Thyroid gland (tissue), 4 donors: ENCODE measurements around the gene ATG9A. TPM values are rescaled to one million over a fixed set of nuclear protein-coding genes. Genes with fewer than 3 reads are reported as not detected.

Source experiments
- DNase-seq, 2 donors: peaks; one replicate each; pipeline ENCODE4 v3.0.0-alpha.2; 2019
- H3K27ac ChIP-seq, 3 donors: fragments of 200-600 bp; sonication (generic); 1 replicate in 2 of 3; 2 replicates in 1 of 3; pipeline ENCODE4 v1.5.1; 2016 to 2019; ENCODE audit warnings: mild to moderate bottlenecking in 1 of 3, moderate library complexity in 1 of 3
- H3K27me3 ChIP-seq: fragments of 200-600 bp; sonication (generic); one replicate; pipeline ENCODE4 v1.5.1; 2019
- H3K36me3 ChIP-seq, 2 donors: fragments of 200-600 bp; sonication (generic); one replicate each; pipeline ENCODE4 v1.5.1; 2016 to 2019
- H3K4me1 ChIP-seq, 2 donors: fragments of 200-600 bp; sonication (generic); one replicate each; pipeline ENCODE4 v1.5.1; 2017 to 2019
- H3K4me3 ChIP-seq, 3 donors: fragments of 200-600 bp; sonication (generic); replicated peaks in 1 of 3; 1 replicate in 2 of 3; 2 replicates in 1 of 3; pipeline ENCODE4 v1.5.1; 2016; ENCODE audit warnings: mild to moderate bottlenecking in 1 of 3
- H3K9me3 ChIP-seq: fragments of 200-600 bp; sonication (generic); one replicate; pipeline ENCODE4 v1.5.1; 2017
- POLR2A ChIP-seq, 2 donors: fragments of 450-650 bp; IDR thresholded peaks; one replicate each; pipeline ENCODE4 v1.6.1; 2017; ENCODE audit warnings: antibody characterized with exemption in 2 of 2, mild to moderate bottlenecking in 2 of 2, moderate library complexity in 1 of 2
- WGBS, 2 donors: methylation state at CpG; one replicate each; pipeline ENCODE4 v1.1.5; 2017; 5-methylcytosine and 5-hydroxymethylcytosine counted together
- intact Hi-C: fragments of 100-400 bp; cut with DNase I; formaldehyde crosslinking; loops from one replicate; pipeline ENCODE4 v1.15.1; 2023
- total RNA-seq, 4 donors: library from RNA; depleted of rRNA; stranded (reverse); fragments of >200 nt; gene quantifications; one replicate each; pipeline ENCODE4 v1.2.3, GENCODE V29; 2016
- TF ChIP-seq, protein P1 (sequence below), 6 experiments: fragments of 200-600 bp in 3 of 6; fragments of 450-650 bp in 3 of 6; sonication (generic) in 3 of 6; IDR thresholded peaks; one replicate each; pipeline ENCODE4 v1.5.1; 2016 to 2019; ENCODE audit warnings: antibody characterized with exemption in 6 of 6, mild to moderate bottlenecking in 2 of 6, inconsistent platforms in 1 of 6, moderate library complexity in 1 of 6

Gene ATG9A
- total RNA-seq, 4 donors from 2014 or later, result 48.8 to 59.3 (median 54.6) TPM

DNA sequence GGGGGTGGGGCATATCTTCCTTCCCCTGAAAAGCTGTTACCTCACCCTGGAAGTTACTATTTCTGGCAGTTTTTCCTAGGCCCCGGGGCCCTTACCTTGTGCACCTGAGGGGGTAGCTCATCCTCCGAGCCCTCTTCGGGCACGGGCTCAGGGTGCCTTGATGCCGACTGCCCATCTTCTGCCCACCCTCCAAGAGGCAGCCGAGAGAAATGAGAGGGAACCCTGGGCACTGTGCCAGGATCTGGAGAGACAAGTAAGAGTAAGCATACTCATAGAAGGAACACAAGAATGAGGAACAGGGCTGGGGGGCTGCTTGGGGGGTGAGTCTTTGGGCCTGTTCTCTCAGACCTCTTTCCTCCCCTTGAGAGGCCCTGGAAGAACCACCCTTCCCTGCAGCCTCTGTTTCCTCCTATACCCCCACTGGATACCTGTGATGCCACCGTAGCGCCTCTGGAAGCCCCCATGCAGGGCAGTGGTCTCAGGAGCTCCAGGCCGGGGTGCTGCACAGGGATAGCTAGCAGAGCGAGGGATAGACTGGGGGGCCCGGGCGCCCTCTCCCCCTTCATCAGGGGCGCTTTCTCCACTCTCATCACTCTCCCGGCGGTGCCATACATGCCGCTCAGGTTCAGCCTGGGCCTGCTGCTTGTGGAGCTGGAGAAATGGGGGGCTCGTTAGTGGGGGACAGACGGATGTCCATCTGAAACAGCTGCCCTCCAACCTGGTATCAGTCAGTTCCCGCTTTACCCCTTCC is 8.6 kb downstream of the ATG9A start:
- no peak for TF ChIP-seq POLR2A (IDR thresholded peaks at IDR 0.05)
- TF ChIP-seq, protein P1, sequence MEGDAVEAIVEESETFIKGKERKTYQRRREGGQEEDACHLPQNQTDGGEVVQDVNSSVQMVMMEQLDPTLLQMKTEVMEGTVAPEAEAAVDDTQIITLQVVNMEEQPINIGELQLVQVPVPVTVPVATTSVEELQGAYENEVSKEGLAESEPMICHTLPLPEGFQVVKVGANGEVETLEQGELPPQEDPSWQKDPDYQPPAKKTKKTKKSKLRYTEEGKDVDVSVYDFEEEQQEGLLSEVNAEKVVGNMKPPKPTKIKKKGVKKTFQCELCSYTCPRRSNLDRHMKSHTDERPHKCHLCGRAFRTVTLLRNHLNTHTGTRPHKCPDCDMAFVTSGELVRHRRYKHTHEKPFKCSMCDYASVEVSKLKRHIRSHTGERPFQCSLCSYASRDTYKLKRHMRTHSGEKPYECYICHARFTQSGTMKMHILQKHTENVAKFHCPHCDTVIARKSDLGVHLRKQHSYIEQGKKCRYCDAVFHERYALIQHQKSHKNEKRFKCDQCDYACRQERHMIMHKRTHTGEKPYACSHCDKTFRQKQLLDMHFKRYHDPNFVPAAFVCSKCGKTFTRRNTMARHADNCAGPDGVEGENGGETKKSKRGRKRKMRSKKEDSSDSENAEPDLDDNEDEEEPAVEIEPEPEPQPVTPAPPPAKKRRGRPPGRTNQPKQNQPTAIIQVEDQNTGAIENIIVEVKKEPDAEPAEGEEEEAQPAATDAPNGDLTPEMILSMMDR (IDR thresholded peaks at IDR 0.05), result no peak
- Histone ChIP-seq H3K27ac (no peak overlapping the region), H3K4me3 (no peak overlapping the region), H3K4me1 (peaks cover 22 to 23% of the 10 kb centered on the region in 2 donors), H3K27me3 (no peaks in the 10 kb centered on the region), H3K36me3 (peaks cover 51 to 53% of the 10 kb centered on the region in 2 donors), H3K9me3 (no peaks in the 10 kb centered on the region)
- intact Hi-C loops, result no loop called here
- DNase-seq, result no peak
- 85 to 86% methylated on average over 19 of the region's 19 CpGs for whole genome bisulfite sequencing, 2 donors

DNA sequence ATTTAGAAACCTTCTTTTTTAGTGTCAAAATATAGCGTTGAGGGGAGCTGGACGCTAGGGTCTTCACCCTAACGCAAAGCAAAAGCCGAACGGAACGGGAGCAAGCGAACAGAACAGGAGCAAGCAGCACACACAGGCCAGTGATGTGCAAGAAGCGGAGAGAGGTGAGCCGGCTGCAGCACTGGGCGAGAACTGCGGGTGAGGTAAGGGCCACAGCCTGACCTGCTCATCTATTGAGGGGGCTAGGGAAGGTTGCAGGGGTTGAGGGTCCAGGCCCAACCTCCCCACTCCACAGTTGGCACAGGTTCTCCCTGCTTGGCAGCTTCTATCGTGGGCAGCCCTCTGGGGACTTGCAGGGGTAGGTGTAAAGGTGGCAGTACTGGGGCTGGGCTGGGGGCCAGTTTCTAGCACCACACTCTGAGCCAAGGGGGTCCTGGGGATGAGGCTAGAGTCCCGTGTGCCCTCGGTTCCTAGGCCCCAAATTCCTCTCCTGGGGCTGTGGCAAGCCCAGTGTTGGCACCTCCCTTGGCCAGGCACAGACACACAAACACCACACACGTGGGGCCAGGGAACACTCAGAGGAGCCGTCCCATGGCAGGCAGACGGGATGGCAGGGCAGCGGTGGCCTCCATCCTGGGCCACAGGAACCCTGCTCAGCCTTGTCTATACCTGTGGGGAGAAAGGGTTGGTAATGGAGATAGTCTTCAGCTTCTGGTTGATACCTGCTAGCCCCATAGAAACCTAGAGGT is 9.5 kb downstream of the ATG9A start:
- H3K36me3 ChIP-seq, result peaks cover 44 to 45% of the 10 kb centered on the region in 2 donors
- 89 to 94% methylated on average over 13 to 18 of the region's 18 CpGs for WGBS, 2 donors
- no peaks in the 10 kb centered on the region for H3K27me3 ChIP-seq
- no peak for DNase-seq
- peak overlapping the region in 1 of 3 donors; percentile 73 for H3K27ac ChIP-seq
- no peaks in the 10 kb centered on the region for H3K9me3 ChIP-seq
- intact Hi-C loops, result no loop called here
- peaks cover 22 to 23% of the 10 kb centered on the region in 2 donors for H3K4me1 ChIP-seq
- TF ChIP-seq POLR2A (IDR thresholded peaks at IDR 0.05), result no peak
- TF ChIP-seq, protein P1 (IDR thresholded peaks at IDR 0.05), result no peak
- H3K4me3 ChIP-seq, result no peak overlapping the region

DNA sequence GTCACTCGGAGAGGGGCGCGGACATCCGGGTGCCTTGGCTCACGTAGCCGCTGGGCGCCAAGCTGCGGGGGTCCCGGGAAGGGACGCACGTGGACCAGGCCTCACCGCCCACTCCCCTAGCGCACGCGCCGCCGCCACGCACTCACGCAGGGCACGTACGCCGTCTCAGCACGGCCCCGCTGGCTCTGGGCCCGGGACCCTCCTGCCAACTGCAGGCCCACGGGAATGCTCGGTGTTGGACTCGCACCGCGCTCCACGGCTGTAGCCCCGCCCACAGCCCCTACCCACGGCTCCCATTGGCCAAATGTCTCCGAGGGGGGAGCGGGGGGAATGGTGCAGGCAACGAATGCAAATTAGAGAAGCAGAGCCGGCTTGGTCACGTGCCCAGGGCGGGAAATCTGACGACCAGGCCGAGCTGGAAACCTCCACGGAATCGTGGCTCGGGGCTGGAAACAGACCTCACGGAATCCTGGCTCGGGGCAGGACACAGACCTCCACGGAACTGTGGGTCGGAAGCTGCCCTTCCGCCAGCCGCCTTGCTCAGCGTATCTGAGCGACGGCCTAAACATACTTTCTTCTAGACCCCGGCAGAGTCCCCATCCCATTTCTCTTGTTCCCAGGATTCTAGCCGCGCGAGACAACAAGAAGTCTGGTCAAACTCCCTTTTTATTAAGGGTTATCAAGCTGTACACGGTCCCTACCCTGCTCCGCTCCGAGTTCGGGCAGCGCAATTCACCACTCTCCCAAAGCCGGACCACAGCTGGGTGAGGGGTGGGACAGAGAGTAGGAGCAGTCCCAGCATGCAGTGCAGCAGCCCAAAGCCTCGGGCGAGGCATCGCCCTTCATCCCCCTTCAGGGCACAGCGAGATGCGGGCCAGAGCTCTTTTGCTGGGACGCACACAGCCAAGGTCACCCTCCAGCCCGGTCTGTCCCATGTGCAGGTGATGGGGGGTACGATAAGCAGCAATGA is 10.4 kb downstream of the ATG9A start, which contains the start of gene ABCB6:
Gene ABCB6, minus strand, starts transcription at position 227 of the 970 bp plus-strand sequence. CDS start 285 bp downstream, outside the sequence.
- H3K4me3 ChIP-seq, result peak within 1 kb of the TSS in 2 of 3 donors; percentile 44 to 57
- no peaks in the 10 kb centered on the region for H3K9me3 ChIP-seq
- H3K4me1 ChIP-seq, result peaks cover 22 to 23% of the 10 kb centered on the region in 2 donors
- H3K27ac ChIP-seq, result peak within 1 kb of the TSS; percentile 73 to 97 (median 89)
- H3K27me3 ChIP-seq, result no peaks in the 10 kb centered on the region
- 14 to 26% methylated on average over 25 to 52 of the region's 71 CpGs for WGBS, 2 donors
- peak; percentile 99 for DNase-seq
- intact Hi-C loops, result no loop called here
- H3K36me3 ChIP-seq, result peaks cover 36 to 45% of the 10 kb centered on the region in 2 donors
- TF ChIP-seq, protein P1 (IDR thresholded peaks at IDR 0.05), result no peak
- peak; percentile 18 to 89 for TF ChIP-seq POLR2A (IDR thresholded peaks at IDR 0.05)

- intact Hi-C loops, result no loop called here
- Histone ChIP-seq H3K9me3 (no peaks in the 10 kb centered on the region), H3K27me3 (no peaks in the 10 kb centered on the region), H3K27ac (peak overlapping the region; percentile 73 to 97 (median 89)), H3K4me1 (peaks cover 22 to 23% of the 10 kb centered on the region in 2 donors), H3K4me3 (peak overlapping the region in 2 of 3 donors; percentile 44 to 57), H3K36me3 (peaks cover 34 to 45% of the 10 kb centered on the region in 2 donors)
- 0% methylated on average over 15 of the region's 37 CpGs; no CpG with 5 or more reads in 1 of the 2 donors for WGBS, 2 donors
- DNase-seq, result peak in 1 of 2 donors; percentile 74
- TF ChIP-seq, protein P1 (IDR thresholded peaks at IDR 0.05), result no peak
- TF ChIP-seq POLR2A (IDR thresholded peaks at IDR 0.05), result no peak
Measured at GRCh38 chr2:219218217-219218731, 11.2 kb downstream of the ATG9A start.
